Smooth muscle cell (in vitro differentiated cells): ENCODE measurements around the gene MESP1. TPM values are rescaled to one million over a fixed set of nuclear protein-coding genes. Genes with fewer than 3 reads are reported as not detected.
"Not testable (repeated sequence)": the region's sequence is repeated elsewhere in the genome, so short reads cannot be mapped to it uniquely, and the experiment has no call there.

Experiments
- DNase-seq: peaks from one replicate; lab custom pipeline; 2025; ENCODE audit not compliant: unreplicated experiment; lab: John Stamatoyannopoulos, UW
- H2AFZ ChIP-seq: fragments of 200-600 bp; sonication (generic); 2 replicates; pipeline ENCODE4 v1.6.0; 2016; ENCODE audit warnings: antibody characterized with exemption, low read depth, mild to moderate bottlenecking
- H3F3A ChIP-seq: fragments of 200-600 bp; sonication (generic); 2 replicates; pipeline ENCODE4 v1.6.0; 2017; ENCODE audit warnings: antibody characterized with exemption, low read depth
- H3K27ac ChIP-seq: fragments of 200-600 bp; sonication (generic); 2 replicates; pipeline ENCODE4 v1.5.1; 2016; ENCODE audit warnings: low read depth, mild to moderate bottlenecking
- H3K27me3 ChIP-seq: fragments of 200-600 bp; sonication (generic); 2 replicates; pipeline ENCODE4 v1.6.1; 2016; ENCODE audit warnings: low read depth, mild to moderate bottlenecking
- H3K36me3 ChIP-seq: fragments of 200-600 bp; sonication (generic); 2 replicates; pipeline ENCODE4 v1.5.1; 2016; ENCODE audit warnings: low read depth
- H3K4me1 ChIP-seq: fragments of 200-600 bp; sonication (generic); 2 replicates; pipeline ENCODE4 v1.5.1; 2016; ENCODE audit warnings: low read depth
- H3K4me2 ChIP-seq: fragments of 200-600 bp; sonication (generic); 2 replicates; pipeline ENCODE4 v1.6.0; 2016; ENCODE audit warnings: mild to moderate bottlenecking
- H3K4me3 ChIP-seq: fragments of 200-600 bp; sonication (generic); 2 replicates; pipeline ENCODE4 v1.5.1; 2016; ENCODE audit warnings: mild to moderate bottlenecking
- H3K79me2 ChIP-seq: fragments of 200-600 bp; sonication (generic); 2 replicates; pipeline ENCODE4 v1.6.0; 2016; ENCODE audit warnings: low read depth, mild to moderate bottlenecking
- H3K9ac ChIP-seq: fragments of 200-600 bp; sonication (generic); 2 replicates; pipeline ENCODE4 v1.6.0; 2016; ENCODE audit warnings: low read depth
- H3K9me3 ChIP-seq: fragments of 200-600 bp; sonication (generic); replicated peaks from 2 replicates; pipeline ENCODE4 v1.5.1; 2016; ENCODE audit warnings: low read depth
- H4K20me1 ChIP-seq: fragments of 200-600 bp; sonication (generic); 2 replicates; pipeline ENCODE4 v1.6.0; 2016; ENCODE audit warnings: low read depth
- WGBS: methylation state at CpG from one replicate; pipeline ENCODE4 v1.1.7; 2016; ENCODE audit warnings: low lambda C conversion rate; 5-methylcytosine and 5-hydroxymethylcytosine counted together
- polyA plus RNA-seq: library from polyadenylated mRNA; unstranded; fragments of >200 nt; fragmentation: Nextera tagmentation; extraction: Ambion mirVana; gene quantifications from 2 replicates; pipeline ENCODE4 v1.2.1, GENCODE V29; 2016
- total RNA-seq: library from RNA; depleted of rRNA; stranded (reverse); fragments of >200 nt; gene quantifications from 2 replicates; pipeline ENCODE4 v1.2.3, GENCODE V29; 2014
- TF ChIP-seq, protein P1 (sequence below): fragments of 200-600 bp; sonication (generic); IDR thresholded peaks from 2 replicates; pipeline ENCODE4 v1.5.1; 2017; ENCODE audit warnings: borderline replicate concordance, mild to moderate bottlenecking, antibody characterized with exemption; ENCODE audit not compliant: insufficient read depth, poor library complexity, severe bottlenecking

Gene MESP1
- total and polyA plus RNA-seq, 2 experiments from 2014 or later: 0.67 TPM; not detected in 1

DNA sequence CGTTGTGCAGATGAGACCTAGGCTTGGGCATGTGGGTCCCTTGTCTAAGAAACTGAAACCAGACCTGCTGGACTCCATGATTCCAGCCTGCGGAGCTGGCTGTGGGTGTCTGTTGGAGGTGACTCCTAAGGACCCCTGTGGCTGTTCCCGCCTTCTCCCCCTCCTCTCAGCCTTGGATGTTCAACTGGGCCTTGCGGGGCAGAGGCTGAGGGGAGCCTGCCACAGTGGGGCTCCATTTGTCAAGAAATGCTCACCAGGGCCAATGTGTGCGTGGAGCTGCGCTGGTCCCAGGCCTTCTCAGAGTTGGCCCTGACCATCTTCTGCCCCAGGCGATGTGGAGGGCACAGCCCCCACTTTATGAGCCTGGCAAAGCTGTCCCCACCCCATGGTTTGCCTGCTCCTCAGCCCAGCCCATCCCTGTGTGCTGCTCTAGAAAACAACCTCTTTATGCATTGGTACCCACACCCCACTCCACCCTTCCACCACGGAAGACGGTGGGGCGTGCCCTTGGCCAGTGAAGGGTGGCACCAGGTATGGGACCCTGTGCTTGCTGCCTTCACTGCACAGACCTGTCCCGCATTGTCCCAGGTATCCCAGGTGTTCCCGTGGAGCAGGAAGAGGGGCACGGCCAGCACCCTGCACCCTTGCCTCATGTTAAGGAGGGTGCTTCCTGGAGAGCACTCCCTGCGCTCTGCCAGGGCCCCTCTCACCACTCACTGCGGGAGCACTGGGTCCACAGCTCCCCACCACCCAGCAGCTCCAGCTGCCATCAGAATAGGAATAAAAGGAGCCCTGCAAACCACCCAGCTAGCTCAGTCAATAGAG lies 33.0 kb upstream of the MESP1 start:
- no peaks in the 10 kb centered on the region for H3K79me2 ChIP-seq
- no peaks in the 10 kb centered on the region for H3K4me1 ChIP-seq
- no peak overlapping the region for H3K4me2 ChIP-seq
- peaks cover 8% of the 10 kb centered on the region for H3K36me3 ChIP-seq
- DNase-seq: no peak
- no peaks in the 10 kb centered on the region for H3K9me3 ChIP-seq
- H4K20me1 ChIP-seq: no peaks in the 10 kb centered on the region
- H3K27ac ChIP-seq: no peak overlapping the region
- H3K27me3 ChIP-seq: no peaks in the 10 kb centered on the region
- TF ChIP-seq, protein P1, sequence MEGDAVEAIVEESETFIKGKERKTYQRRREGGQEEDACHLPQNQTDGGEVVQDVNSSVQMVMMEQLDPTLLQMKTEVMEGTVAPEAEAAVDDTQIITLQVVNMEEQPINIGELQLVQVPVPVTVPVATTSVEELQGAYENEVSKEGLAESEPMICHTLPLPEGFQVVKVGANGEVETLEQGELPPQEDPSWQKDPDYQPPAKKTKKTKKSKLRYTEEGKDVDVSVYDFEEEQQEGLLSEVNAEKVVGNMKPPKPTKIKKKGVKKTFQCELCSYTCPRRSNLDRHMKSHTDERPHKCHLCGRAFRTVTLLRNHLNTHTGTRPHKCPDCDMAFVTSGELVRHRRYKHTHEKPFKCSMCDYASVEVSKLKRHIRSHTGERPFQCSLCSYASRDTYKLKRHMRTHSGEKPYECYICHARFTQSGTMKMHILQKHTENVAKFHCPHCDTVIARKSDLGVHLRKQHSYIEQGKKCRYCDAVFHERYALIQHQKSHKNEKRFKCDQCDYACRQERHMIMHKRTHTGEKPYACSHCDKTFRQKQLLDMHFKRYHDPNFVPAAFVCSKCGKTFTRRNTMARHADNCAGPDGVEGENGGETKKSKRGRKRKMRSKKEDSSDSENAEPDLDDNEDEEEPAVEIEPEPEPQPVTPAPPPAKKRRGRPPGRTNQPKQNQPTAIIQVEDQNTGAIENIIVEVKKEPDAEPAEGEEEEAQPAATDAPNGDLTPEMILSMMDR: no peak
- H3K9ac ChIP-seq: no peak overlapping the region
- WGBS: 80% methylated on average over 15 of the region's 15 CpGs
- H3F3A ChIP-seq: peaks cover 9% of the 10 kb centered on the region
- H2AFZ ChIP-seq: no peak overlapping the region
- H3K4me3 ChIP-seq: no peak overlapping the region

DNA sequence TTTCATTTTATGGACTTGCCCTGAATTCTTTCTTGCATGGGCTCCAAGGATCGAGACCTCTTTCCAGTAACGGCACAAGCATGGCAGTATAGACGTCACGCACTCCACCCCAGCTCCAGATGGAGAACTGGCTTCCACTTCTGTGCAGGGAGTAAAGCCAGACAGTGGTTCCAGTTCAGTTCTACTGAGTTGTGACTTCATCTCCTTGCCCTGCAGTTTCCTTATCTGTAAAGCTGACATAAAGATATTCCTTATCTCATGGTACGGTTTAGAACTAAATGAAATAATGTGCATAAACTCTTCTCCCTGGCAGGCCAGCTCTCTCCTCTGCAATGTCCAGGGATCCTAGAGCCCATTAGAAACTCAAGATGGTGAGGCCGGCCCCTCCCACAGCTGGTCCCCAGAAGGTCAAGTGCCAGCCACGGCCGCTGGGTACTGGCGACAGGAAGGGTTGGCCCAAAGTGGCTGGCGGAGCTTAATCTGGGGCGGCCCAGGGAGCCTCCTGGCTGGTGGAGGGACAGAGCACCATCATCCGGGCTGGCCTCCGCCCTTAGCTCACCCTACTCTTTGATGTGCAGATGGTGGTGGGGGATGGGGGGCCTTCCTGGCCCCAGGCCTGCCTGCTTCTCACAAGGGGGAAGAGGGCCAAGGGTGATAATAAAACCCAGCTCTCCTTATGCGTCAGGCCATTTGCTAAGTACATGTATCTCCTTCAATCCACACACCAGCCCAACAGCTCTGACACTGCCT lies 32.2 kb upstream of the MESP1 start:
- Histone ChIP-seq H3K4me3 (no peak overlapping the region), H3K27ac (peak overlapping the region; percentile 8)

DNA sequence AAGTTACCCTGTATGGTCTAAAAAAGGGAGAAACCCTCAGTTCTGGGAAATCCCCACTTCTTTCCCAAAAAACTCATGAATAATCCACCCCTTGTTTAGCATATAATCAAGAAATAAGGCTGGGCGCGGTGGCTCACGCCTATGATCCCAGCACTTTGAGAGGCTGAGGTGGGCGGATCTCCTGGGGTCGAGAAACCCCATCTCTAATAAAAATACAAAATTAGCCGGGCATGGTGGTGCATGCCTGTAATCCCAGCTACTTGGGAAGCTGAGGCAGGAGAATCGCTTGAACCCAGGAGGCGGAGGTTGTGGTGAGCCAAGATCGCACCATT lies 31.5 kb upstream of the MESP1 start:
- not testable (repeated sequence) for H3K36me3 ChIP-seq, H3K4me3 ChIP-seq, H3K79me2 ChIP-seq, H3K9me3 ChIP-seq, H3K27me3 ChIP-seq, H3K9ac ChIP-seq, H3F3A ChIP-seq, H3K4me1 ChIP-seq, DNase-seq, H4K20me1 ChIP-seq, H2AFZ ChIP-seq
- peak overlapping the region; percentile 50 for H3K4me2 ChIP-seq
- peak overlapping the region; percentile 86 for H3K27ac ChIP-seq
- 94% methylated on average over 9 of the region's 9 CpGs for WGBS

More for the DNA sequence above, 32.2 kb upstream of the MESP1 start:
- Histone ChIP-seq H4K20me1 (no peaks in the 10 kb centered on the region), H3K27me3 (no peaks in the 10 kb centered on the region), H3F3A (peaks cover 9% of the 10 kb centered on the region), H3K79me2 (no peaks in the 10 kb centered on the region), H3K4me1 (no peaks in the 10 kb centered on the region), H3K9ac (no peak overlapping the region), H2AFZ (peak overlapping the region; percentile 3), H3K9me3 (no peaks in the 10 kb centered on the region), H3K4me2 (peak overlapping the region; percentile 50), H3K36me3 (peaks cover 7% of the 10 kb centered on the region)
- no peak for DNase-seq
- TF ChIP-seq, protein P1: no peak
- WGBS: 19% methylated on average over 14 of the region's 14 CpGs

DNA sequence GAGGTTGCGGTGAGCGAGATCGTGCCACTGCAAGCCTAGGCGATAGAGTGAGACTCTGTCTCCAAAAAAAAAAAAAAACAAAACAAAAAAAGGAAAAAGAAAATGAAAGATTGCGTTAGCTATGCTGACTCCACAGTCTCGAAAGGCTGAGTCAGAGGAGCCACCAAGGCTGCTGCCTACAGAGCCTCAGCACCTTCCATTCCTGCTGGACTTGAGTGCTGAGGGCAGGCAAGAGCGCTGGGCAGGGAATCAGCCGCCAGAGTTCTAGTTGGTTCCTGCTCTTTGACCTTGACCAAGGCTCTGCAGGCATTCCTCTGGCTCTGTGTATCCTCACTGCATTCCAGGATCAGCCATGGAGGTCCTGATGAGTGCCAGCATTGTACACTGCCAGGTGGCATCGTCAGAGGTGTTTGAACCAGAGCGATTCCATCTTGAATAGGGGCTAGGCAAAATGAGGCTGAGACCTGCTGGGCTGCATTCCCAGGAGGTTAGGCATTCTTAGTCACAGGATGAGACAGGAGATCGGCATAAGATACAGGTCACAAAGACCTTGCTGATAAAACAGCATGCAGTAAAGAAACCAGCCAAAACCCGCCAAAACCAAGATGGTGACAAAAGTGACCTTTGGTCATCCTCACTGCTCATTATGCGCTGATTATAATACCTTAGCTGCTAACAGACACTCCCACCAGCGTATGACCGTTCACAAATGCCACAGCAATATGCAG lies 31.0 kb upstream of the MESP1 start:
- TF ChIP-seq, protein P1: no peak
- H3K27ac ChIP-seq: peak overlapping the region; percentile 86
- H3K4me1 ChIP-seq: no peaks in the 10 kb centered on the region
- H3K79me2 ChIP-seq: no peaks in the 10 kb centered on the region
- no peak overlapping the region for H2AFZ ChIP-seq
- WGBS: 50% methylated on average over 15 of the region's 15 CpGs
- H3K4me3 ChIP-seq: no peak overlapping the region
- no peaks in the 10 kb centered on the region for H3K27me3 ChIP-seq
- peaks cover 9% of the 10 kb centered on the region for H3F3A ChIP-seq
- no peaks in the 10 kb centered on the region for H4K20me1 ChIP-seq
- peak overlapping the region; percentile 50 for H3K9ac ChIP-seq
- H3K9me3 ChIP-seq: no peaks in the 10 kb centered on the region
- peak overlapping the region; percentile 16 for H3K4me2 ChIP-seq
- DNase-seq: no peak
- H3K36me3 ChIP-seq: no peaks in the 10 kb centered on the region
